HG03342 (cell line): ENCODE results near the gene SAMD8.
A peak's percentile ranks its signal among the peaks of the same experiment; 100 is the strongest.
"Not testable (repeated sequence)": the region's sequence is repeated elsewhere in the genome, so short reads cannot be mapped to it uniquely, and the experiment has no call there.

ENCODE experiments used
- ATAC-seq: cut with Tn5 transposase; IDR thresholded peaks from one replicate; pipeline ENCODE4 v1.9.1; 2021; ENCODE audit warnings: mild to moderate bottlenecking, moderate library complexity; ENCODE audit not compliant: unreplicated experiment

SAMD8 gene

GRCh38 chr10:75189266-75190096, 78.0 kb downstream of the SAMD8 start:
- no peak for ATAC-seq

DNA sequence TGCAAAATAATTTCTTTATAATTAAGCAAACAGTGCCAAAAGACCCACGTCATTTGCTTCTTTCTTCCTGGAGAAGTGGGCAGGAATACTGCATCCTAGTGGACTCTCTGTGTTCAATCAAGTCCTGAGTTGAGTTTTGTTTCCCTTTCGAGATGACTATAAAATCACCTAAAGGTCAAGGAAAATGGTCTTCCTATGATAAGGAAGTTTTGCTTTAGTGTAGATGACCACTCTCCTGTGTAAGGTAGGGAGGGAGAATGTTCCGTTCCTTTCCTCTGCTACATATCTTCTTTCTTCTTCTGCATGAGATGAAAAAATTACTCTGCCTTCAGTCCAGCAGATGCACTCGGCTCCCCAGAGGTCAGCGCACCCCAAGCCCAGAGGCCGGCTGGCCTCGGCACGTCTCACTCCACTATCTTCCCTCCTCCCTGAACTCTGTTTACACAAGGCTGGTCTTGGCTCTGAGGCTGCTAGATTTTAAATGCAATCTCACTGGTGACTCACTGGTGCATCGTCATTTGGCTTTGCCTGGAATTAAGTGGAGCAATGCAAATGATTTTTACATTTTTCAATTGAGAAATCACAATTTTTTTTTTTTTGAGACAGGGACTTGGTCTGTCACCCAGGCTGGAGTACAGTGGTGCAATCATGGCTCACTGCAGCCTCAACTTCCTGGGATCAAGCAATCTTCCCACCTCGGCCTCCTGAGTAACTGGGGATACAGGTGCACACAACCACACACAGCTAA, 80.5 kb downstream of the SAMD8 start:
- no peak for ATAC-seq

DNA sequence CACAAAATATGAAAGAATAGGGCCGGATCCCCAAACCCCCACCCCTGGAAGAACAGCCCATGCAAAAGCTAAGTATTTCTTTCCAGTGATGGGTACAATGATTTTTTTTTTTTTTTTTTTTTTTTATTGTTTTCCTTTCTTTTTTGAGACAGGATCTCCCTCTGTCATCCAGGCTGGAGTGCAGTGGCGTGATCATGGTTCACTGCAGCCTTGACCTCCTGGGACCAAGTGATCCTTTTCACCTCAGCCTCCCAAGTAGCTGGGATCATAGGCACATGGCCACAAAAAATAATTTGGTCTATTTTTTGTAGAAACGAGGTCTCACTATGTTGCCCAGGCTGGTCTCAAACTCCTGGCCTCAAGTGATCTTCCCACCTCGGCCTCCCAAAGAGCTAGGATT, 83.2 kb downstream of the SAMD8 start:
- not testable (repeated sequence) for ATAC-seq

DNA sequence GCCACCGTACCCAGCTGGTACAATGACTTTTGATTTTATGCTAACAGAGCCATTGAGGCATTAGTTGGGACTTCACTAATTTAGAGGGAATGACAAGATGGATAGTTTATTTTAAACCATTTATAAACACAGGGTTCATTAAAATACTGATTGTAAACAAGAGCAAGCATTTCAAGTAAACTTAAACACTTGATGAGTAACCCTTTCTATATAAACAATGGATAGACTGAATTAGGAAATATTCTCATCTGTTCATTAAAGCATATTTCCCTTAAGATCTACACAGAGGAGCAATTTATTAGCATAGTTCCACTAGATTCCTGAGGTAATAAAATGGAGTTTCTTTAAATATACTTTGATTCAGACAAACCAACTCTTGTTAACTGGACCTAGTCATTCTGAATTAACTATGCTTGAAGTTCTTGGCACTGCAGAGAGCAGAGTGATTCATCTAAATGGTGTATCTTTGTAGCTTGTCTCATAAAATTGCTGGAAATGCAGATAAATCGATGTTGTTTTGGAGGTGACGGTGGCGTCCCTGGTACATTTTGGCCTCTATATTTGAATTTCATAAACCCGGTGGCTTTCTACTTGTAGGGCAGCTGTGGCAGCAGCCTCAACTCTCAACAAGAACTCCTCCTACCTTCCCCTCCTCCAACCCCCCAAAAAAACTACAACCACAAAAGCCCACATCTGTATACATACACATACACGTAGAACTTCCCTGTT, 83.7 kb downstream of the SAMD8 start:
- no peak for ATAC-seq

GRCh38 chr10:75197066-75197465, 85.6 kb downstream of the SAMD8 start:
- no peak for ATAC-seq

GRCh38 chr10:75197906-75198305, 86.5 kb downstream of the SAMD8 start:
- no peak for ATAC-seq

DNA sequence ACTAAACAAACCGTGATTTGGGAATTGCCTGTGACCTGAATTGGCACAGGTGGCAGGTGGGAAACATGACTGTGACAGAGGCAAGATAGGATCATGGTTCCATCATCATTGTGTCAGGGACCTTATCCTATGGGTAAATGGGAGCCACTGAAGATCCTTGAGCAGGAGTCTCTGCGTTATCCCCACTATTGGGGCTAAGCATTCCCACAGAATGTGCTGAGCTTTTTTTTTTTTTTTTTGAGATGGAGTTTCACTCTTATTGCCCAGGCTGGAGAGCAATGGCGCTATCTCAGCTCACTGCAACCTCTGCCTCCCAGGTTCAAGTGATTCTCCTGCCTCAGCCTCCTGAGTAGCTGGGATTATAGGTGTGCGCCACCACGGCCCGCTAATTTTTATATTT, 88.5 kb downstream of the SAMD8 start:
- not testable (repeated sequence) for ATAC-seq

GRCh38 chr10:75201793-75202307, 90.4 kb downstream of the SAMD8 start:
- no peak for ATAC-seq

- ATAC-seq, result no peak
Observed at GRCh38 chr10:75202321-75203045, 91.0 kb downstream of the SAMD8 start.

GRCh38 chr10:75203046-75203620, 91.7 kb downstream of the SAMD8 start:
- ATAC-seq, result not testable (repeated sequence)

DNA sequence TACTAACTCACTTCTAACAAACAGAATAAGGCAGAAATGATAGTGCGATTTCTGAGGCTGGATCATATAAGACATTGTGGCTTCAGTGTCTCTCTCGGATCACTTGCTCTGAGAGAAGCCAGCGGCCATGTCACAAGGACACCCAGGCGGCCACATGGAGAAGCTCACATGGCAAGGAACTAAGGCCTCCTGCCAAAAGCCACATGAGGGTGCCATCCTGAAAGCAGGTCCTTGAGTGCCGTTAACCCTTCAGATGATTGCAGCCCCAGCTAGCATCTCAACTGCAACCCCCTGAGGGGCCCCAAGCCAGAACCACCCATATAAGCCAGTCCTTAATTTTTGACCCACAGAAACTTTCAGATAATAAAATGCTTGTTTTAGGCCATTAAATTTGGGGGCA, 92.3 kb downstream of the SAMD8 start:
- no peak for ATAC-seq

GRCh38 chr10:75205908-75206307, 94.5 kb downstream of the SAMD8 start:
- ATAC-seq, result no peak

DNA sequence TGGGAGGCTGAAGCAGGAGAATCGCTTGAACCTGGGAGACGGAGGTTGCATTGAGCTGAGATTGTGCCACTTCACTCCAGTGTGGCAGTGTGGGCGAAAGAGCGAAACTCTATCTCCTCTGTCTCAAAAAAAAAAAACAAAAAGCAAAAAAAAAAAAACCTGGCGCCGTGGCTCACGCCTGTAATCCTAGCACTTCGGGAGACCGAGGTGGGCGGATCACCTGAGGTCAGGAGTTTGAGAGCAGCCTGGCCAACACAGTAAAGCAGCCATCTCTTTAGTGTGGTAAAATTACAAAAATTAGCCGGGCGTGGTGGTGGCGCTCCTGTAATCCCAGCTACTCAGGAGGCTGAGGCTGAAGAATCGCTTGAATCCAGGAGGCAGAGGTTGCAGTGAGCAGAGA, 95.2 kb downstream of the SAMD8 start:
- not testable (repeated sequence) for ATAC-seq

DNA sequence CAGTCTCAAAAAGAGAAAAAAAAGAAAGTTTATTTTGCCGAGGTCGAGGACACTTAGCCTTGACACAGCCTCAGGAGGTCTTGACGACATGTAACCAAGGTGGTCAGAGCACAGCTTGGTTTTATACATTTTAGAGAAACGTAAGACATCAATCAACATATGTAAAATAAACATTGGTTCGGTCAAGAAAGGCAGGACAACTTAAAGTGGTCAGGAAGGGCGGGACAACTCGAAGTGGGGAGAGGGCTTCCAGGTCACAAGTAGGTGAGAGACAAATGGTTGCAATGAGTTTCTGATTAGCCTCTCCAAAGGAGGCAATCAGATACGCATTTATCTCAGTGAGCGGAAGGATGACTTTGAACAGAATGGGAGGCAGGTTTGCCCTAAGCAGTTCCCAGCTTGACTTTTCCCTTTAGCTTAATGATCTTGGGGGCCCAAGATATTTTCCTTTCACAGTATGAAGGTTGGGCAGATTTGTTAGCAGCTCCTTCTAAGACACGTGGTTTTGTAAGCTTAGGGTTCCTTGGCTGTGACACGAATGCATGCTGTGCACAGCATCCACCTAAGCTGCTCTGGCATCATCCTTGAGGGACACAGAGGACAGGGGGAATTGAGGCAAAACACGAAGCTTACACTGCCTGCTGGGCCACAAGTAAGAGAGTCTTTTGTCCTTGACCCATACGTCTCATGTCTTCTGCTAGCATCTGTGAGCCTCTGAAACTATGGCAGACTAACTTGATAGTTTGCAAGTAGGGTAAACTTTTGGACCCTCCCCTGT, 95.8 kb downstream of the SAMD8 start:
- ATAC-seq, result no peak

DNA sequence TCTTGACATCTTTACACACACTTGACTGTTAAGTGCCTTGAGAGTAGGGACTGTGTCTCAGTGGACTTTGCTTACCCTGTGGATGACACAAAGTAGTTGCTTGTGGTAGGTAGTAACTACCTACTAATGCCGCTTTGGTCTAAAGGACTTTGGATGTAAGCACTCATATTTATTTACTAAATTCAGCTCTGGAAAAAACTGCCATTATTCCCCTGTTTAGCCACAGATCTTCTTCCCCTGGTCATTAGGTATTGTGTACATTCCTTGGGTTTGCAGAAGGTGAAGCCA, 96.3 kb downstream of the SAMD8 start:
- ATAC-seq, result no peak

DNA sequence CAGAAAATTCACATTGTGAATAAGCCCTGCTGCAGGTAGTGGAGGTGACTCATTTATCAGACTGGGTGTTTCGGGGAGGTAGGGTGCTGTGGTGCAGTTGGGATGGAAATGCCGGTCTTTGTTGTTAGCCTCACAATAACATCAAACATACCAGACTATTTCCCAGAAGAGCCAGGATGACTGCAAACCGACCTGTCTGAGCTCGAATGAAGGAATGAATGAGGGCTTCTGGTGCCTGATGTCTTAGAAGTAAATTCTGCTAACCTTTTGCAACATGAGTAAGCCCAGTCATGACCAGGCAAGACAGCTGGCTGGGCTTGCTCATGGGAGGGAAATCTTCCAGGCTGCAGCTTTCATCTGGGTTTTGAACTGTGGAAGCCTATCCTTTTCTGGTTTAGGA, 96.7 kb downstream of the SAMD8 start:
- ATAC-seq, result no peak

DNA sequence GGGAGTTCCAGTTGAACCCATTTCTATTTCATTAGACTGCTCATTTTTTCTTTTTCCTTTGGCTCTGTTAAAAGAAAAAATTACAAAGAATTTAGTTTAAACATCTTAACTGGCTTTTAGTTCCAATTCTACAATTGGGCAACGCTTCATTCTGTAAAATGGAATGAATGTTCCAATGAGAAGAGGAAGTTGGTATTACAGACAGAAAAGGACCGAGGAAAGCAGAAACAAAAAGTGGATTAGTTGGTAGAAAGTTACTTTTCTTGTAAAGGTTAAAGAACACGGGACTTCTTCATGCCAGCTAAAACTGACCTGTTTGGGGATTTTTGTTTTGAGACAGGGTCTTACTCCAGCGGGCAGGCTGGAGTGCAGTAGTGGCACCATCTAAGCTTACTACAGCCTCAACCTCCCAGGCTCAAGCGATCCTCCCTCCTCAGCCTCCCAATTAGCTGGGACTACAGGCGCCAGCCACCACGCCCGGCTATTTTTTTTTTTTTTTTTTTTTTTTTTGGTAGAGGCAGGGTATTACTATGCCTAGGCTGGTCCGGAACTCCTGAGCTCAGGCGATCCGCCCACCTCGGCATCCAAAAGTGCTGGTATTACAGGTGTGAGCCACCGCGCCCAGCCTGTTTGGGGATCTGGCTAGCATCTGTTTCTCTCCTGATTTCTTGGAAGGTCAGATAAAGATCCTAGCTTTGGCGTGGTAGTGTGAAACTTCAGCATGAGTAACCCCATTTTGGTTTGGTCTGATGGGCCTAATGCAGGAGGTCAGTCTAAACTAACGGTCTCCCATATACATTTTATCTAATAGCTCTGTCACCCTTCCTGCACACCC, 97.8 kb downstream of the SAMD8 start:
- no peak for ATAC-seq

DNA sequence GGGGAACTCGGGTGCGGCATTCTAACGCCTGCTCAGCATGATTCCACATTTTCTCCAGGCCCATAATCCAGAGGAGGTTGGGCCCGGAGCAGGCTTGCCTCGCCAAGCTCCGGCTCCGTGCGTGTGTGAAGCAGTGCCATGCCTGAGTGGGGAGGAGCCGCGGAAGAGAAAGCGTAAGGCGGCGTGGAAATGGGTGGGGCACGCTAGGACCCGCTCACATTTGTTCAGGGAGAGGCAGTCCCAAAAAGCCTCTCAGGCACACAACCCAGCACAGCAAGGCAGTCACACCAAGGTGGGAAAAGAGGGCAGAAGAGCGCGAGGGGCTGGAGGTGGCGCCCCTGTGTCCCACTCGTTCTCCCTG, 98.4 kb downstream of the SAMD8 start:
- ATAC-seq, result peak; percentile 40
